Fibroblast of skin of scalp (primary cell): Measurements from ENCODE around the gene PRKAG3. TPM values are rescaled to one million over a fixed set of nuclear protein-coding genes. Genes with fewer than 3 reads are reported as not detected.

Source experiments
- DNase-seq: peaks from one replicate; pipeline ENCODE4 v3.0.0-alpha.2; 2013
- polyA plus RNA-seq, 2 experiments: library from polyadenylated mRNA; unstranded; fragments of 120-200 nt; gene quantifications; one replicate each; pipeline ENCODE4 v1.2.1, GENCODE V29; 2013; ENCODE audit not compliant: insufficient read length in 2 of 2

Gene PRKAG3
- 0.14 TPM for polyA plus RNA-seq (2013, experiment 1 of 2; ENCODE audit: insufficient read length)
- 0.94 TPM for polyA plus RNA-seq (2013, experiment 2 of 2; ENCODE audit: insufficient read length)

DNA sequence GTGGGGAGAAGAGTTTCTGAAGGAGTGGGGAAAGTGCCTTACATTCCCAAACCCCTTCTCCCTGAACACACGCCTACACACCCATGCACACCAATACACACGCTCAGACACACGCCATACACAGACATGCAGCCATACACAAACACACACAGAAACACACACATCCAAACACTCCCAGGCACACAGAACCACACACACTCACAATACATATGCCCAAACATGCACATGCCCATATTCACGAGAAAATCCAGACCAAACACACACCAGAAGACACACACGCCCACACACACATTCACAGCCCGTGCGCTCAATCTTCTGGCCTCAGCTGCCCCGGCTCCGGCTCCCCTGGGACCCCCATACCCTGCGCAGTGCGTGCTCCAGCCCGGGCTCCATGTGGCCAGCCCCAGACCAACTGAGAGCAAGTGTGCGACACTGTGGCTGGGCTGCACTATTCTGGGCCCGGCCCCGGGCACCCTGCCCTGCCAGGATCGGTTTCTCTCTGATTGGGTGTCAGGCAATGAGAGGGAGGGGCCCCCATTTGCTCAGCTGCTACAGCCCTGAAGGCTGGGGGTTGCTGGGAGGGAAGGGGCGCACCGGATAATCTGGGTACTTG is at the start of gene PRKAG3:
Gene PRKAG3 (minus strand): TSS at position 426 of the 613 bp plus-strand sequence.
- DNase-seq: no peak

DNA sequence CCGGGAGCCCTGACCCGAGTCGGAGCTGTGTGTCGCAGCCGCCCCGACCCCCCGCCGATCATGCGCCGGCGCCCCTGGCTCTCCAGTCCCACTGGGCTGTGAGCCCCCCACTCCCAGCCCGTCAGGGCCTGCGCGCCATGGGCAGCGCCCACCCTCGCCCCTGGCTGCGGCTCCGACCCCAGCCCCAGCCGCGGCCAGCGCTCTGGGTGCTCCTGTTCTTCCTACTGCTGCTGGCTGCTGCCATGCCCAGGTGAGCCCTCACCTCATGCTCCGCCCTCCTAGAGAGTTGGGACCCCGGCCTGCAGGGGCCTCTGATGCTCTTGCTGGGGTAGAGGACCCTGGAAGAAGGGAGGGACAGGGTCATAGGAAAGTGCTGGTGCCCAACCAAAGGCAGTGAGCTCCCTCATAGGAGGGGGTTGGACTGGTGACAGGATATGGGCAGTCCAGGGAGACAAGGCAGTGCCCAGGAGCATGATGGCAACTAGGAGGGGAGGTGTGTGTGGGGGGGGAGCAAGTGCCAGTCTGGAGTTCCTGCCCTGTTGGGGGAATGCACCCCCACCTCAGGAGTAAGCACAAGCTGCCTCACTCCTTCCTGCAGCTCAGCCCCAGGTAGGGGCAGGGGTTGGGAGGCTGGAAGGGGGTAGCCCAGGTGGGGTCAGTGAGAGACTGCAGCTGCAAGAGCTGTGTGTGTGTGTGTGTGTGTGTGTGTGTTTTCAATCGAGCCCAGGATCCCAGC is 49.4 kb upstream of the PRKAG3 start:
- DNase-seq: no peak

DNA sequence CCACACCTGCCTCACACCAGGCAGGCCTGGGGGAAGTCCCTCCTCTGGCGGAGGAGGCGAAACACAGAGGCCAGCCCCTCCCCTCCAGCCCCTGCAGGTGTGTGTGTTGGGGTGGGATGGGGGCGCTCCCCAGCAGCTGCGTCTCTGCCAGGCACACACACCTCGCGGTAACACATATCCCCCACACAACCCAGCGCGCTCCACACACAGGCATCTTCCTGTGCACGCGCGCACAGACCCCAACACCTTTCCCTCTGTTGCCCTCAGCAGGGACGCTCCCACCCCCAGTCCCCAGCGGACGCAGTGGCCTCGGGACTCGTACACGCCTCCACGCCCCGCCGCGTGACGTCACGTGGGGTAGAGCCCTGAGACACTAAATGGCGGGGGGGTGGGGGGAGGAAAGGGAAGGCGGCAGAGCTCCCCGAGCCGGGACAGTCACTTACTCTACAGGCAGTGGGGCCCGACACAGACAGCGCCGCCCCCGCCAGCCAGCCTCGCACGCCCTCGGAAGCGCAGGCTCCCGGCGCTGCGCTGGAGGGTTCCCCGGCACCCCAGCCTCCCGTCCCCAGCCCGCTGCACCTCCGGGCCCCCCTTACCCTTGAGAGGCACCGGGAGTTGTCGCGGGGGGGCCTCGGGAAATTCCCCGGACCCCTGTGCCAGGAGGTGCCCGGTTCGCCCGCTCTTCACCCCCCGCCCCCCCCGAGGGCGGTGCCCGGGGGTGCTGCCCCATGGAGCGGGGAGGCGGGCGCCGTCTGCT is 48.7 kb upstream of the PRKAG3 start, which contains the start of gene WNT10A:
Gene WNT10A (plus strand): TSS at position 751 of the 757 bp plus-strand sequence. CDS start 144 bp downstream, outside the sequence.
- DNase-seq: no peak

DNA sequence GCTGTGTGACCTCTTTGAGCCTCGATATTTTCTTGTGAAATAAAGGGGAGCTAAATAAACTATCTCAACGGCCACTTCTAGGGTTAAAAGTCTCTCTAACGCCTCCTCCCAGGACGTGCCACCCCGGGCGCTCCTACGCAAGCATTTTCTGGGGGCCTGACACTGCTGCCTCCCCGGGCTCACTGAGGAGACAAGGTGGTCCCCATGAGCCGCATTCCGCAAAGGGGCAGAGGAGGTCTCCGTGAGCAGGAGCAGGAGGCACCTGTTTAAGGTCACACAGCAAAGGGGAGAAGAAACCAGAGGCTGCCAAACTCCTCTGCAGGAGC is 48.1 kb upstream of the PRKAG3 start:
- DNase-seq: no peak

DNA sequence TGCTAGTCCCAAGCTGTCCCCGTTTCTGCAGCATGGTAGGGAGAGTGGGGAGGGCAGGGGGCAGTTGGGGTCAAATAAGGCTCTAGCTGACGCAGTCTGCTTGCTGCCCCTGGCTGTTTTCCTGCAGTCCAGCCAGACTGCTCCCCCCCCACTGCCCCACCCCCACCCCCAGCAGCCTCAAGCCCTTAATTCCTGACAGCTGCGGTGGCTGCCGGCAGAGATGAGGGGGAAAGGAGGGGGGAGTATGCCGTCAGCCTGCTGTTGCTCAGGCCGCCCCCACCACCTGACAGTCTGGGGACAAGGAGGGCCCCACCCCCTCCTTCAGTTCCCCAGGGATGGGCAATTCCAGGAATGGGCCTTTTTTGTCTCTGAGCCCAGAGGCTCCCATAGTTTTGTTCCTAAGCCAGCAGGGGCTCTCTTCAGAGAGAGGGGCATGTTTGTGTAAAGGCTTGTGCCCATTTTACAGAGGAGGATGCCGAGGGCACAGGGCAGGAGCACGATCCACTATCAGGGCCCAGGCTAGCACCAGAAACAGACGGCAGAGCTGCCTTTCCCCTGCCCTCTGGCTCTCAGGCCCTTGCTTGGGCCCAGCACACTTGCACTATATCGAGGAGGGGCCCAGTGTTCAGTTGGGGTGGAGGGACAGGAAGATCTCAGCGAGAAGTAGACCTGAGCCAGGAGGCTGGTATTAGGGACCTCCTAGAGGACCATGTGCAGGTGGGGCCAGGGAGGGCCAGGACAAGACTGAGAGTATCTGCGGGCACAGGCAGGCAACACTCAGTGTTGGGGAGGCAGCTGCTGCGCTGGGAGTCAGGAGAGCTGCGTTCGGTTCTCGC is 47.5 kb upstream of the PRKAG3 start:
- peak; percentile 29 for DNase-seq

DNA sequence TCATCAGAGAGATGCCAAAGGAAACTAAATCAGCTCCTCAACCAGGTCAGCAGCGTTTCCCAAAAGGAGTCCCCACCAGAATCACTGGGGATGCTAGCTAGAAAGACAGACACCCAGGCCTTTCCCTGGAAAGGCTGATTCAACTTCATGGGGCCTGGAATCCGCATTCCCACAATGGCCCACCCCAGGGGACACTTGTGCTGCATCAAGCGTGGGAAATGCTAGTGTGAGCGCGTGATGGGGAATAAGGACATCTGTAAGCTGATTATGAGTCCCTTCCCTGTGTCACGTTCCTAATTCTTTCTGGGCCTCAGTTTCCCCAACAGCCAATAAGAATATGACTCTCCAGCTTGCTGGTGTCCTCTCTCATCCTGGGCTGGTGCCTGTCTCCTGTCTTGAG is 46.9 kb upstream of the PRKAG3 start:
- DNase-seq: no peak

DNA sequence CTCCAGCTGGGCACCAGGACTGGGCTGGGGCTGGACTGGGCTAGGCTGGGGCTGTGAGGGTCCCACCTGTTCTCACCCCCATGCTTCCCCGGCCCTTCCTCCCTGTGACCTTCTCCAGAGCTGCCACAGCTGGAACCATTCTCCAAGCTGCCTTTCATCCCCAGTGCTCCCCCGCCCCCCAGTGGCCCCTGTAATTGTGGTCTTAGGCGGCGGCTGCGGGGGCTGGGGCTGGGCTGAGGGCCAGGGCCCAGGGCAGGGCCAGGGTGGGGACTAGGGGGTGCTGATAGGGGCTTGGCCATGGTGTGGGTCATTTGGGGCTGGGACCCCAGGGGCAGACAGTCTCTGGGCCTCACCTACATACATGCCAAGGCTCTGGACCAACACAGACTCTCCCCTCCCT is 46.3 kb upstream of the PRKAG3 start:
- no peak for DNase-seq

DNA sequence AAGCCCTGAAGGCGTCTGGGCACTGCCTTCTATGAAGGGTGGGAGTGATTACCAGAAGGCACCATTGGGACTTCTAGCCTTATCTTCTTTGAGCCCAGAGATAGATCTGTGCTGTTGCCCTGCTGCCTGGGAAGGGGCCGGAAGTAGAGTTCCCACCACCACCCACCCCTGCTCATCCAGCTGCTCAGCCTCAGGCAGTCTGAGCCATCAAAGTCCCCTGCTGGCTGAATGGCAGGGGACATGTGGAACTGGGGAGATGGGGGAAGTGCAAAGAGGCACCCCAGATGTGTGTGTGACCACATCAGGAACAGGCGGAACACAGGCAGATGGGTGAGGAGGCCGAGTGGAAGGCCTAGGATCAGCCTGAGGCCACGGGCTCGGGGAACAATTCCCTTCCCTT is 45.7 kb upstream of the PRKAG3 start:
- no peak for DNase-seq

DNA sequence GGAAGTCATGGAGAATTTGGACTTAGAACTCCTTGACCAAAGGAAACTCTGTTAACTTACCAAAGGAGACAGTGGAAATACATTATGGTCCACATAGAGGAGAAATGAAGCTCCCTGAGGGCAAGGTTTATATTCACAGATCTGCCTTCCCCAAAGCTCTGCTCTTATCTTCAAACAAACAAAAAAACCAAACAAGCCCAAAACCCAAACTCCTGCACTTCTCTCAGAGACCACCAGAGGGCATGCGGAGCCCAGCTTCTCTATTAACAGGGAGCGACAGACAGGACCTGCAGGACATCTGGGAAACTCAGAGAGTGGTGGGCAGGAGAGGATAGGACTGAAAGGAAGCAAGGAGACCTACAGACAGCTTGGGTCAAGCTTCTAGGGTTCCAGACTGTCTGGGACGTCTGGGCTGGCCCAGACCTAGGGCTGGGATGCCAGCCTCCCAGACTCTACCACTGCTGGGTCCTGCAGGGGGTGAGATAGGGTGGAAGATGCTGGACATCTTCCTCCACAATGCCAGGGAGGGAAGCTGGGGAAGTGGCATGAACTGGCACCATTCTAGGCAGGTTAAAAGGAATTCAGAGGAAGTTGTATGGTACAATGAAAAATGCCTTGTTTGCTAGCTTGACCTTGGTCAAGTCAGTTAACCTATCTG is 45.1 kb upstream of the PRKAG3 start:
- DNase-seq: peak; percentile 63

DNA sequence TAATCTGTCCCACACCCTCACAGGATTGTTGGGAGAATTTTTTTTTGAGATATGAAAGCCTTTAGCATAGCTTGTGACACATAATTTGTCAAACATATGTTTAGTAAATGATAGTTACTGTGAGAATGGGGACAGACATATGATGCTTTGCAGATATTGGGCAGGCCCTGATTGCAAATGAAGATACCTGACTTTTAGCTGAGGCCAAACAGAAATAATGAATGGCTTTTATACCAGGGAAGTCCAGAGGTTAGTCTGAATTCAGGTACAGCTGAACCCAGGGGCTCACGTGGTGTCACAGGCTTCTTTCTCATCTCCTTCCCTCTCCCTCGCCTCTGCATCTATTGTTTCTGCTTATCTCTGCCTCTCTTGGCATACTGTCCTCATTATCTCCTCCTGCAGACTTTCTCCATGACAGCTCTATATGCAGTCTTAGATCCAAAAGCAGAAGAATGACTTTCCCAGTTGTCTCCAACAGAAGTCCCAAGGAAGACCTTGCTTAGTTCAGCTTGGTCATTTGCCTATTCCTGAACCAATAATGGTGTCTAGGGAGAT is 44.2 kb upstream of the PRKAG3 start:
- no peak for DNase-seq

DNA sequence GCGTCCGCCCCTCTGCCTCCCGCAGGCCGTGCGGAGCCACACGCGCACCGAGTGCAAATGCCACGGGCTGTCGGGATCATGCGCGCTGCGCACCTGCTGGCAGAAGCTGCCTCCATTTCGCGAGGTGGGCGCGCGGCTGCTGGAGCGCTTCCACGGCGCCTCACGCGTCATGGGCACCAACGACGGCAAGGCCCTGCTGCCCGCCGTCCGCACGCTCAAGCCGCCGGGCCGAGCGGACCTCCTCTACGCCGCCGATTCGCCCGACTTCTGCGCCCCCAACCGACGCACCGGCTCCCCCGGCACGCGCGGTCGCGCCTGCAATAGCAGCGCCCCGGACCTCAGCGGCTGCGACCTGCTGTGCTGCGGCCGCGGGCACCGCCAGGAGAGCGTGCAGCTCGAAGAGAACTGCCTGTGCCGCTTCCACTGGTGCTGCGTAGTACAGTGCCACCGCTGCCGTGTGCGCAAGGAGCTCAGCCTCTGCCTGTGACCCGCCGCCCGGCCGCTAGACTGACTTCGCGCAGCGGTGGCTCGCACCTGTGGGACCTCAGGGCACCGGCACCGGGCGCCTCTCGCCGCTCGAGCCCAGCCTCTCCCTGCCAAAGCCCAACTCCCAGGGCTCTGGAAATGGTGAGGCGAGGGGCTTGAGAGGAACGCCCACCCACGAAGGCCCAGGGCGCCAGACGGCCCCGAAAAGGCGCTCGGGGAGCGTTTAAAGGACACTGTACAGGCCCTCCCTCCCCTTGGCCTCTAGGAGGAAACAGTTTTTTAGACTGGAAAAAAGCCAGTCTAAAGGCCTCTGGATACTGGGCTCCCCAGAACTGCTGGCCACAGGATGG is 42.0 kb upstream of the PRKAG3 start:
- no peak for DNase-seq

DNA sequence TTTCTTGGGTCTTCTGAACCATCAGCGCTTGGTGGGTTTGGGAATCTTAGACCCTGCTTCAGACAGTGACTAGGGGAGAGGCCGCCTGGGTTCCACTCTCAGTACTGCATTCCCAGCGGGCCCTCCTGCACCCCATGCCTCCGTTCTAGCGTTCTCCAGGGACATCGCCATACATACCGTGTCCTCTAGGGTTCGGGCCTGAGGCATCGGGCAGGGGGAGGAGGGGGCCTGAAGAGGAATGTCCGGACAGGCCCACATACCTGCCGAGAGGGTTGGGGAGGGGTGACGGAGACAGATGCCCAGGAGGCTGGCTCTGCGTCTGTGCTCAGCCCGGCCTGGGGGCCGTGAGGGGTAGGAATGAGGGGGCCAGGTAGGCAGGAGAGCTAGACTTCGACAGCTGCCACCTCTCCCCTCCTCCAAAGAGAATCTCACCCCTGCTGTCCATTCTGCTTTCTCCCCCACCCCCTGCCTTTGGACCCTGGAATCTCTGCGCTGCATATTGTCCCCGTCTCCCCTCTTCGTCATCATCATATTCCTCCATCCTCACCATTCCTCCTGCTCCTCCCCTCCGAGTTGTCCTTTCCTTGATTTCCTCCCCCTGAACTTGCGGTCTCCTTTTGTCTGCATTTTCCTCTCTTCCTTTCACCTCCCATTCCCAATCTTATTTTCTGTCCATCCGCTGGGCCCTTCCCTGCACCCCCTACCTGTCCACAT is 41.2 kb upstream of the PRKAG3 start:
- no peak for DNase-seq

DNA sequence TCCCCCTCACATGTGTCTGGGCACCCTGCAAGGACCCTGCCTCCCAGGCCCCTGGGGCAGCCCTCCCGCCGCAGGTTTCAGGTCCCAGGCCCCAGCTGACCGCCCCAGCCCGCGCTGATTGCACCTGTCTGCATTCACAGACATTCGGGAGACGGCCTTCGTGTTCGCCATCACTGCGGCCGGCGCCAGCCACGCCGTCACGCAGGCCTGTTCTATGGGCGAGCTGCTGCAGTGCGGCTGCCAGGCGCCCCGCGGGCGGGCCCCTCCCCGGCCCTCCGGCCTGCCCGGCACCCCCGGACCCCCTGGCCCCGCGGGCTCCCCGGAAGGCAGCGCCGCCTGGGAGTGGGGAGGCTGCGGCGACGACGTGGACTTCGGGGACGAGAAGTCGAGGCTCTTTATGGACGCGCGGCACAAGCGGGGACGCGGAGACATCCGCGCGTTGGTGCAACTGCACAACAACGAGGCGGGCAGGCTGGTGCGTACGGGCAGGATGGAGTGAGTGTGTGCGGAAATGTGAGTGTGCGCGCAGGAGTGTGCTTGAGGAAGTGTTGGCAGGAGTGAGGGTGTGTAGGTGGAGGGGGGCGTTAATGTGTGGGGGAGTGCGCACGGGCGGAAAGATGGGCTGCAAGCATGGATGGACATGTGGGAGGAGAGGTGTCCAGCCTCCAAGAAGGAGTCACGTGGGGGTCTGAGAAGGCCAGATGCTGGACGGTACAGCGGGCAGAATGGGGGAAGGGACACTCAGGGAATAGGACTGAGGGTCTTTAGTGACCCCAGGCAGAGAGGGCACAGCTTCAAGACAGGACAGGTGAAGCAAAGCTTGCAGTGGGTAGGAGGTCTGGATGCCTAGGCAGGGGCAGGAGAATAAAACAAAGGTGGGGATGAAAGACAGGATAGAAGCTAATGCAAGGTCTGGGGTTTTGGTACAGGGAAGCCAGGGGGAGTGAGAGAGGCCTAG is 40.0 kb upstream of the PRKAG3 start:
- no peak for DNase-seq

DNA sequence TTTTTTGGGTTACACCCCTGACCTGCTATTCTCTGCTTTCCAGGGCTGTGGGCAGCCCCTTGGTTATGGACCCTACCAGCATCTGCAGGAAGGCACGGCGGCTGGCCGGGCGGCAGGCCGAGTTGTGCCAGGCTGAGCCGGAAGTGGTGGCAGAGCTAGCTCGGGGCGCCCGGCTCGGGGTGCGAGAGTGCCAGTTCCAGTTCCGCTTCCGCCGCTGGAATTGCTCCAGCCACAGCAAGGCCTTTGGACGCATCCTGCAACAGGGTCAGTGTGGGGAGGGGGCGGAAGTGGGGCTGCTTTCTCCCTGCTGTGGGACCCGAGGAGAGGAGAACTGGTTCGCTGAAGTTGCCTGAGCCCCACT is 39.4 kb upstream of the PRKAG3 start:
- no peak for DNase-seq

DNA sequence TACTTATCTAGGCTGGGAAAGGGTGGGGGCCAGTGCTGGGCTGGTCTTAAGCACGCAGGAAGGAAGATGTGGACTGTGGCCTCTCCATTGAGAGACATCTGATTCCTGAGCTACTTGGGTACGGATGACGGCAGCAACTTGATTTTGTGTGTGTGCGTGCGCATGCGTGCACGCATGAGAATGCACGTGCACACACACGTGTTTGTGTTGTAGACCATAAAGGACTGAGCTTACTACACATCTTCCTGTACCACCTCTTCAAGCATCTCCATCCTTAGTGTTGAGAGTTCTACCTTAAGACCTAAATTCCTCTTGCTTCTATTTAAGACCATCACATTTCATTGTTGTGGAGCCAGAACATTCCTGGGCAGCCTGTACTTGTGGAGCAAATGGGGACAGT is 37.5 kb upstream of the PRKAG3 start:
- DNase-seq: no peak

DNA sequence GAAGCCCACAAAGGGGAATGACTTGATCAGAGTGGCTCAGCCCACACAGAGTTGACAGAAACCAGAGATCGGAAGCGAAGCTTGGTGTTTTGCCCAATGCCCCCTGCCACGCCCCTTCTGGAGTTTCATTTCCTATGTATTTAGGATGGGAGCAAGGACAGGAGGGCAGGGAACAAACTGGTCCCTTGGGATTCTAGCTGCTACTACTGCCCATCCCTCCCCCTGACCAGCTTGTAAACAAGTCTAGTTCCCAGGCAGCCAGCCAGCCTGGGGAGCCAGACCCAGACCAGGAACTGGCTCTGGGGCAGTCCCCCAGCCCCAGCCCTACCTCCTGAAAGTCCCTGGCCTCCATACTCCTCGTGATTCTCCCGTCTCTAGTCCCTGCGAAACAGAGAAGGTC is 36.3 kb upstream of the PRKAG3 start:
- DNase-seq: no peak

DNA sequence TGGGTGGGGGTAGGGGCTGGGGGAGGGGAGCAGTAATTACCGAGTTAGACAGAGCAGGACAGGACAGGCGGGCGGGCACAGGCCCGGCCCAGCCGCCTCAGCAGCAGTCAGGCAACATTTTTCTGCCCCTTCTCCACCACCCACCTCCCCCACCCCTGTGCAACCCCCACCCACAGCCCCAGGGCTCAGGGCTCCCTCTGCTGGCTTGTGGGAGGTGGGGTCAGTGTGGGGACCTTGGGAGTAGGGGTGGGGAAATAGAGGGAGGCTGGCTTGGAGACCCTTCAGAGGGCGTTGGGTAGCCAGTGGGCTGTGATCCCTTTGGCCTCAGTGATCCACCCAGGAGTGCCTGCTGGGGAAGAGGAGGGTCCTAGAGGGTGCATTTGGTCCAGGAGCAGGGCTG is 34.4 kb upstream of the PRKAG3 start:
- no peak for DNase-seq

DNA sequence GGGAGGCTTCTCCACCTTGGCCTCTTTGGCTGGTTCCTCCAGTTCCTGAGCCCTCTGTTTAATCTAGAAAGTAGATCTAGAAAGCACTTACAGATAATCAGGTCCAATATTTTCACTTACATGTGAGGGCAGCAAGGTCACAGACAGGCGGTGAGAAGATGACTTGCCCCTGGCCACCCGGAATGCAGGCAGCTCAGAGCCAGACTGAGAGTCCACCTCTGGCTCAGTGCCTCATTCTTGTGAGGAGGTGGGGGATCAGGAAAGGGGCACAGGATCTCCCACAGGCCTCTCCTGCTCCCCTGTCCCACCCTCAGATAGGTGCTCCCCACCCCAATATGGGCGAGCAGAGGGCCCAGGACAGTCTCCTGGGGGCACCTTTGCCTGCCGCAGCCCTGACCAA is 33.8 kb upstream of the PRKAG3 start:
- DNase-seq: no peak

DNA sequence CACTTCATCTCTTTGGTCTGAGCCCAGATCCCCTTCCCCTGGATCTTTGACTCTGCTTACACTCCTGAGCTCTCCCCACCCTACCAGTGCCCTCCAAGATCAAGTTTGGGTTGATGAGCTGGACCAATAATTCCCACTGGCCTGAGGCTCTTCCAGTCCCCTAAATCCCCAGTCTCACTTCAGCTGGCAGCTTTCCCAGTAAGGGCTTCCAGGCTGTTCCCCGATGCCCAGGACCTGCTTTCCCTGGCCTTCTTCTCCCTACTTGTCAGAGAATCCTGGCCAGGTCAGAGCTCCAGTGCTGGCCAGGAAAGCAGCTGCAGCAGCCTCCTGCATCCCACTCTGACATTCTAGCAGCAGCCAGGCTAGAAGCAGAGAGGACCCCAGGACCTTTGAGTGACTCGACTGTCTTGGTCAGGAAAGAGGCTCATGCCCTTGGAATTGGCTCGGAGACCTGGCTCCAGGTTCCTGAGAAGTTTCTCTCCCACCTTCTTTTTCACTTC is 31.5 kb upstream of the PRKAG3 start:
- DNase-seq: no peak
